SK-N-SH treated with all-trans-retinoic acid at 6 μM for 48 hours (cell line): ENCODE measurements around the gene NELFE.
"Not testable (repeated sequence)": the region's sequence is repeated elsewhere in the genome, so short reads cannot be mapped to it uniquely, and the experiment has no call there.

Source experiments
- CSDC2 ChIP-seq: fragments of 250-450 bp; sonication (Bioruptor Pico); IDR thresholded peaks from 2 replicates; pipeline ENCODE4 v1.5.0; 2020; ENCODE audit warnings: mild to moderate bottlenecking, moderate library complexity
- GLIS3 ChIP-seq: fragments of 250-450 bp; sonication (Bioruptor Pico); IDR thresholded peaks from 2 replicates; pipeline ENCODE4 v1.5.0; 2020; ENCODE audit warnings: mild to moderate bottlenecking, moderate library complexity
- ISL1 ChIP-seq: fragments of 250-450 bp; sonication (Bioruptor Pico); IDR thresholded peaks from 2 replicates; pipeline ENCODE4 v2.1.2; 2022; ENCODE audit warnings: mild to moderate bottlenecking, moderate library complexity
- RARB ChIP-seq: fragments of 250-450 bp; sonication (Bioruptor Pico); IDR thresholded peaks from 2 replicates; pipeline ENCODE4 v1.8.0; 2021; ENCODE audit warnings: mild to moderate bottlenecking, moderate library complexity
- TOX ChIP-seq: fragments of 250-450 bp; sonication (Bioruptor Pico); IDR thresholded peaks from 2 replicates; pipeline ENCODE4 v1.8.0; 2021; ENCODE audit warnings: mild to moderate bottlenecking, moderate library complexity, borderline replicate concordance
- ZC3H10 ChIP-seq: fragments of 250-450 bp; sonication (Bioruptor Pico); IDR thresholded peaks from 2 replicates; pipeline ENCODE4 v1.5.1; 2021; ENCODE audit warnings: mild to moderate bottlenecking, moderate library complexity
- ZFP3 ChIP-seq: fragments of 250-450 bp; sonication (Bioruptor Pico); IDR thresholded peaks from 2 replicates; pipeline ENCODE4 v1.5.0; 2020; ENCODE audit warnings: mild to moderate bottlenecking, moderate library complexity
- ZFP30 ChIP-seq: fragments of 450-650 bp; formaldehyde crosslinking; IDR thresholded peaks from 2 replicates; pipeline ENCODE4 v1.5.0; 2022; ENCODE audit warnings: mild to moderate bottlenecking, moderate library complexity
- TF ChIP-seq, protein P1 (sequence below): fragments of 250-450 bp; sonication (Bioruptor Pico); IDR thresholded peaks from 2 replicates; pipeline ENCODE4 v1.8.0; 2020; ENCODE audit warnings: mild to moderate bottlenecking, moderate library complexity, borderline replicate concordance
- TF ChIP-seq, protein P2 (sequence below): fragments of 250-450 bp; sonication (Bioruptor Pico); IDR thresholded peaks from 2 replicates; pipeline ENCODE4 v1.5.1; 2021; ENCODE audit warnings: mild to moderate bottlenecking, moderate library complexity

DNA sequence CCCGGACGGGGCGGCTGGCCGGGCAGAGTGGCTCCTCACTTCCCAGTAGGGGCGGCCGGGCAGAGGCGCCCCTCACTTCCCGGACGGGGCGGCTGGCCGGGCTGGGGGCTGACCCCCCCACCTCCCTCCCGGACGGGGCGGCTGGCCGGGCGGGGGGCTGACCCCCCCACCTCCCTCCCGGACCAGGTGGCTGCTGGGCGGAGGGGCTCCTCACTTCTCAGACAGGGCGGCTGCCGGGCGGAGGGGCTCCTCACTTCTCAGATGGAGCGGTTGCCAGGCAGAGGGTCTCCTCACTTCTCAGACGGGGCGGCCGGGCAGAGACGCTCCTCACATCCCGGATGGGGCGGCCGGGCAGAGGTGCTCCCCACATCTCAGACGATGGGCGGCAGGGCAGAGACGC is 26.6 kb downstream of the NELFE start:
- TF ChIP-seq TOX (CRISPR knock-in tag); GLIS3 (CRISPR knock-in tag); ZC3H10; ZFP30 (CRISPR knock-in tag); ZFP3; ISL1; CSDC2 (CRISPR knock-in tag); RARB (CRISPR knock-in tag): not testable (repeated sequence)
- TF ChIP-seq, protein P1, sequence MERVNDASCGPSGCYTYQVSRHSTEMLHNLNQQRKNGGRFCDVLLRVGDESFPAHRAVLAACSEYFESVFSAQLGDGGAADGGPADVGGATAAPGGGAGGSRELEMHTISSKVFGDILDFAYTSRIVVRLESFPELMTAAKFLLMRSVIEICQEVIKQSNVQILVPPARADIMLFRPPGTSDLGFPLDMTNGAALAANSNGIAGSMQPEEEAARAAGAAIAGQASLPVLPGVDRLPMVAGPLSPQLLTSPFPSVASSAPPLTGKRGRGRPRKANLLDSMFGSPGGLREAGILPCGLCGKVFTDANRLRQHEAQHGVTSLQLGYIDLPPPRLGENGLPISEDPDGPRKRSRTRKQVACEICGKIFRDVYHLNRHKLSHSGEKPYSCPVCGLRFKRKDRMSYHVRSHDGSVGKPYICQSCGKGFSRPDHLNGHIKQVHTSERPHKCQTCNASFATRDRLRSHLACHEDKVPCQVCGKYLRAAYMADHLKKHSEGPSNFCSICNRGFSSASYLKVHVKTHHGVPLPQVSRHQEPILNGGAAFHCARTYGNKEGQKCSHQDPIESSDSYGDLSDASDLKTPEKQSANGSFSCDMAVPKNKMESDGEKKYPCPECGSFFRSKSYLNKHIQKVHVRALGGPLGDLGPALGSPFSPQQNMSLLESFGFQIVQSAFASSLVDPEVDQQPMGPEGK, result not testable (repeated sequence)
- TF ChIP-seq, protein P2, sequence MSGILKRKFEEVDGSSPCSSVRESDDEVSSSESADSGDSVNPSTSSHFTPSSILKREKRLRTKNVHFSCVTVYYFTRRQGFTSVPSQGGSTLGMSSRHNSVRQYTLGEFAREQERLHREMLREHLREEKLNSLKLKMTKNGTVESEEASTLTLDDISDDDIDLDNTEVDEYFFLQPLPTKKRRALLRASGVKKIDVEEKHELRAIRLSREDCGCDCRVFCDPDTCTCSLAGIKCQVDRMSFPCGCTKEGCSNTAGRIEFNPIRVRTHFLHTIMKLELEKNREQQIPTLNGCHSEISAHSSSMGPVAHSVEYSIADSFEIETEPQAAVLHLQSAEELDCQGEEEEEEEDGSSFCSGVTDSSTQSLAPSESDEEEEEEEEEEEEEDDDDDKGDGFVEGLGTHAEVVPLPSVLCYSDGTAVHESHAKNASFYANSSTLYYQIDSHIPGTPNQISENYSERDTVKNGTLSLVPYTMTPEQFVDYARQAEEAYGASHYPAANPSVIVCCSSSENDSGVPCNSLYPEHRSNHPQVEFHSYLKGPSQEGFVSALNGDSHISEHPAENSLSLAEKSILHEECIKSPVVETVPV (CRISPR knock-in tag), result not testable (repeated sequence)
